IPS-15b (cell line): ENCODE measurements around the gene C1orf105.

Experiments used
- H3K27me3 ChIP-seq: one replicate; pipeline ENCODE4 v1.6.1; 2013; ENCODE audit warnings: low read length; ENCODE audit not compliant: control insufficient read depth, insufficient read depth
- H3K36me3 ChIP-seq: one replicate; pipeline ENCODE4 v1.6.1; 2013; ENCODE audit warnings: low read length; ENCODE audit not compliant: control insufficient read depth, insufficient read depth
- H3K4me1 ChIP-seq: one replicate; pipeline ENCODE4 v1.6.1; 2013; ENCODE audit warnings: mild to moderate bottlenecking, low read length; ENCODE audit not compliant: control insufficient read depth, insufficient read depth
- H3K4me3 ChIP-seq: one replicate; pipeline ENCODE4 v1.5.1; 2013; ENCODE audit warnings: low read depth, low read length
- H3K9ac ChIP-seq: one replicate; pipeline ENCODE4 v1.6.1; 2013; ENCODE audit warnings: low read depth, mild to moderate bottlenecking, low read length
- H3K9me3 ChIP-seq: one replicate; pipeline ENCODE4 v1.6.1; 2013; ENCODE audit warnings: mild to moderate bottlenecking, low read length; ENCODE audit not compliant: control insufficient read depth, insufficient read depth

C1orf105 gene

DNA sequence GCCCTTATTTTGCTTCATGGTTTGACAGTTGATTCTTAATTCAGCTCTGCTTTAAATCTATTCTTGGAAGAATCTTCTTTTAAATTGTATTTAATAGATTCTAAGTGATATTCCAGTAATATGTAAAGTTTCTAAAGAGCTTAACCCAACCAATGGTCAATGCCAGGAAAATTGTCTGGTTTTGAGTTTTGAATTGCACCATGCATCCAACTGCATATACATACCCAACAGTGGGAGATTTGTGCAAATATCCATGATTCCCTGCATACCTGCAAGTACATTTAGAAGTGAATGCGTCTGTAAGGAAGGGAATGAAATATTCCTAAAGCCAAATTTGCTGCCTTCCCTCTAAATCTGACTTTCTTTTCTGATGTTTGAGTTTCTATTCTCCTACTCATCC lies 35.8 kb upstream of the C1orf105 start:
- Histone ChIP-seq H3K4me1 (peaks cover 32% of the 10 kb centered on the region), H3K27me3 (no peaks in the 10 kb centered on the region), H3K9ac (no peak overlapping the region), H3K36me3 (no peaks in the 10 kb centered on the region), H3K4me3 (no peak overlapping the region), H3K9me3 (no peaks in the 10 kb centered on the region)

DNA sequence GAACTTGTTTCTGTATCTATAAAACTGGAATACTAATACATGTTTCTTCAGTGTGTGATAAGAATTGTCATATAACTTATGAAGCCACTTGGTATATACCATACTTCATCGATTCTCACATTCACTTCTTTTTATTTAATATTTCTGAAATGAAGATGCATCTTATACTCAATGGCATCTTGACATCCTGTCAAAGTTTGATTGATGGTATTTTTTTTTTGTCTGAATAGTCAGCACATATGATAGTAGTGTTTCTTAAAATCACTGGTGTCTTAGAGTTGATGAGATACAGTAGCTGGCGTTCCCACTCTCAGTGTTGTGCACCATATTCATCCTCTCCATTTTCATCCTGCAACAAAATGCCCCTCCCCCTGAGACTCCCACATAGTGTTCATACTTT lies 34.4 kb upstream of the C1orf105 start:
- no peaks in the 10 kb centered on the region for H3K9me3 ChIP-seq
- H3K4me3 ChIP-seq, result no peak overlapping the region
- peaks cover 35% of the 10 kb centered on the region for H3K4me1 ChIP-seq
- no peak overlapping the region for H3K9ac ChIP-seq
- H3K36me3 ChIP-seq, result no peaks in the 10 kb centered on the region
- no peaks in the 10 kb centered on the region for H3K27me3 ChIP-seq

DNA sequence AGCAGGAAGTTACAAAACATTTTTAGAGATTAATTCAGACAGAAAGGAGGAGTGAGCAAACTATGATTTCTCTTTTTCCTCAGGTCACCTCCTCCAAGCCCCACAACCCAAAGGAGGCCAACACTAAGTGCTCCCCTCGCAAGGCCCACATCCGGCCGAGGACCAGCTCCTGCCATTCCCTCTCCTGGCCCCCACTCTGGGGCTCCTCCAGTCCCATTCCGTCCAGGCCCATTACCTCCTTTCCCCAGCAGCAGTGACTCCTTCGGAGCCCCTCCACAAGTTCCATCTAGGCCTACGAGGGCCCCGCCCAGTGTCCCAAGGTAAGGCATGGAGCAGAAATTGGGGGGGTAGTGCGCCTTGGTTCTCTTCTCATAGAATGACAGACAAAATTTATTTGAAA lies 32.0 kb upstream of the C1orf105 start:
- Histone ChIP-seq H3K27me3 (no peaks in the 10 kb centered on the region), H3K36me3 (no peaks in the 10 kb centered on the region), H3K9me3 (no peaks in the 10 kb centered on the region), H3K4me1 (peaks cover 23% of the 10 kb centered on the region), H3K4me3 (no peak overlapping the region), H3K9ac (no peak overlapping the region)

DNA sequence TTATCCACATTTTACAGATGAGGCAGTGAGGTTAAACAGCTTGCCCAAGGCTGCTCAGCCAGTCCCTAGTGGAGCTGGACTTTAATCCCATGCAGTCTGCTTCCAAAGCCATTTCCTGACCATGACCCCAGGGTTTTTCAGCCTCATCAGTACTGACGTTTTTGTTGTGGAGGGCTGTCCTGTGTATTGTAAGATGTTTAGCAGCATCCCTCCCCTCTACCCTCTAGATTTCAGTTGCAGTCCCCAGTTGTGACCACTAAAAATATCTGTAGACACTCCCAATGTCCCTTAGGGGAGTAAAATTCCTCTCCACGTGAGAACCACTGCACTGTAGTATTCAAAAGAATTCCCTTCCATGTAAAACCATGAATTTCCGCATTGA lies 30.2 kb upstream of the C1orf105 start:
- H3K9ac ChIP-seq, result no peak overlapping the region
- H3K27me3 ChIP-seq, result no peaks in the 10 kb centered on the region
- no peaks in the 10 kb centered on the region for H3K9me3 ChIP-seq
- H3K36me3 ChIP-seq, result no peaks in the 10 kb centered on the region
- H3K4me1 ChIP-seq, result peaks cover 10% of the 10 kb centered on the region
- no peak overlapping the region for H3K4me3 ChIP-seq

DNA sequence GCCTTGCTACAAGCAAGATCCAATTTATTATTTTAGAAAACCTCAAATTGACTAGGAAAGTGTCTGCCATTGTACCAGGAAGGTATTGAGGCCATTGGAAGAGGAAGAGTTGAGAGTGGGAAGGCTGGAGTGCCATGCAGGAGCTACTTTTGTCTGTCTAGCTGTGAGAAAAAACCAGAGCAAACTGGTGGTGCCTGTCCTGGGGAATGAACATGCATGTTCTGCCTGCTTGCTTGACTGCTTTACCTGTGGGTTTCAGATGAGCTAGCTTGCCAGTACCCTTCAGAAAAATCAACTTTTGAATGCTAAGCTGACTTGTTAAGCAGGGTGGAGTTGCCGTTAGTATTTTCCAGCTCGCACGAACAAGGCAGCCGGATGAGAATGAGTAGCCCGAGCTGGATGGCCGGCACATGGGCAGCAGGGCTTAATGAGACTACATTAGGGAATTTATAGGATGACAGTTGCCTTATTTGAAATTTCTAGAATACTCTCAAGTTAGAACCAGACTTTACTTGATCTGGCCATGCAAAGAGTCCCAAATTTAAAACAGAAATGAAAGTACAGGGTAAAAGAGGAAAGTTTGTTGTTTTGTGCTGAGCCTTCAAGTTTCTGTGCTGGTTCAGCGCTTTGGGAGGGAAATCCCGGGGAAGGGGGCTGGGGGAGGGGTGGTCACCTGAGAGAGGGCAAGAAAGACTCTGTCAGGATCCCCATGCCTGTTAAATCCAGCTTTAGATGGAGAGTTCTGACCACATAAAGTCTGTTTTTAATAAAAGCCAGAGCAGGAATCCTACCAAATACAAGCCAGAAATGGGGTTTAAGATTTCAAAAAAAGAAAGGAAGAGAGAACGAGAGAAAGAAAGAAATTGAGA lies 29.6 kb upstream of the C1orf105 start:
- peaks cover 15% of the 10 kb centered on the region for H3K4me1 ChIP-seq
- H3K9me3 ChIP-seq, result no peaks in the 10 kb centered on the region

DNA sequence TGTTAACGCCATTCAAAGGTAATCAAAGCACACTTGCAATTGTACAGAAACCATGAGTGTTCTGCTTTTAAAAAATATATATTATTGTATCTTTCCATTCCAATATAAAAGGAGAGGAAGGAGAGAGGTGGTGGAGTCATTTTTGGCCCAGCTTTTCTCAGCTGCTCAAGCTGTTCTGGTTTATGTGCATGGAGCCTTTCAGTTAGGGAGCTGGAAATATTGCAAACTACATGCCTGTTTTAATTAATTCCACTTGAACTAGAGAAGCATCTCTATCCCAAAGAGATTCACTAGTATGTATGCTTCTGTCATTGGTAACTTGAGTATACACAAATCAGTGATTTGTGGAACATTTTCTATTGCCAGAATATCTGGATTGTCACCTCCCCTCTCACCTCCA lies 28.5 kb upstream of the C1orf105 start:
- no peaks in the 10 kb centered on the region for H3K36me3 ChIP-seq
- H3K9ac ChIP-seq, result no peak overlapping the region
- H3K27me3 ChIP-seq, result no peaks in the 10 kb centered on the region
- H3K9me3 ChIP-seq, result no peaks in the 10 kb centered on the region
- peaks cover 17% of the 10 kb centered on the region for H3K4me1 ChIP-seq
- H3K4me3 ChIP-seq, result no peak overlapping the region

More for the DNA sequence above, 29.6 kb upstream of the C1orf105 start:
- peak overlapping the region; percentile 9 for H3K9ac ChIP-seq
- no peaks in the 10 kb centered on the region for H3K27me3 ChIP-seq
- H3K36me3 ChIP-seq, result no peaks in the 10 kb centered on the region
- no peak overlapping the region for H3K4me3 ChIP-seq

DNA sequence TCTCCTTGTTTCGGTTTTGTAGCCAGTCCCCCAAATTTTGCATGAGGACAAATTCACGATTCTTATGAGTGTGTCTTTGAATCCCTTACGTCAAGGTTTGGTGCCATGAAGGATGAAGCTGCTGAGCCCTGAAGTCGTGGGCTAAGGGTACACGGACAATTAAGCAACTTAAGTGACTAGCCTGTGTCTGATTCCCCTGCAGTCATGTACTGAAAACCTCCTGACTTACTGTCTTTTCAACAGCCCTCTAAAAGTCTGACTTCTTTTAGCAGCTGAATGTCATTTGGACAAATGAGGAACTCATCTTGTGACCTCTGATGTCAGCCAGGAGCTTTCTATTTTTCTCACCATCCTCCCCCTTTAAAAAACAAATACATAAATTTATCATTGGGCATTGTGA lies 27.1 kb upstream of the C1orf105 start:
- Histone ChIP-seq H3K9ac (no peak overlapping the region), H3K27me3 (no peaks in the 10 kb centered on the region), H3K4me3 (no peak overlapping the region), H3K4me1 (peaks cover 17% of the 10 kb centered on the region), H3K36me3 (no peaks in the 10 kb centered on the region), H3K9me3 (no peaks in the 10 kb centered on the region)

DNA sequence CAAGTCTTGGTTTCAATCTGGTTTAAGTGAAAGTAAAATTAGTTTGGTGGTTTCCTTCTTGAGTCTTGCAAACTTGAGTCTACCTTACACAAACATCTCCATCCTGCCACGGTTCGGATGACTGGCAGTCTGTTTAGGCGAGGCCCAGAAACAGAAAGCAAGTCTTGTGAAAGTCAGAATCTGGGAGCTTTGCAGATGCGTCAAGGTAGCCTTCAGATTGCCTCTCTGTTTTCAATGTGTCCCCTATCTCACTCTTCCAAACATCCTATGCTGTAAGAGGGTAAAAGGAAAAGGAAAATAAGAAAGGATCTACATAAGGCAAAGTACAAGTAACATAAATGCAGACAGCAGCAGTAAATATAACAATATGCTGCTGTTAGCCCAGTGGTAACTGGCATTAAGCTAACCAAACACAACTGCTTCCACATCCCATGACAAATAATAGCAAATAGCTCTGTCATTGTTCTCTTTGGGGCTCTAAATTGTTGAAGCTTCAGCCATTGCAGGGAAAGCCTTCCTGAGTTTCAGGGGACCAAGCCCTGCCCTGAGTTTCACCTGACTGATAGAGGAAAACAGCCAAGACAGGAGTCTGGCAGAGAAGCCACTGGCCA lies 26.2 kb upstream of the C1orf105 start:
- H3K4me1 ChIP-seq, result peaks cover 19% of the 10 kb centered on the region
- no peak overlapping the region for H3K9ac ChIP-seq
- H3K9me3 ChIP-seq, result no peaks in the 10 kb centered on the region
- no peak overlapping the region for H3K4me3 ChIP-seq
- H3K27me3 ChIP-seq, result no peaks in the 10 kb centered on the region
- no peaks in the 10 kb centered on the region for H3K36me3 ChIP-seq

DNA sequence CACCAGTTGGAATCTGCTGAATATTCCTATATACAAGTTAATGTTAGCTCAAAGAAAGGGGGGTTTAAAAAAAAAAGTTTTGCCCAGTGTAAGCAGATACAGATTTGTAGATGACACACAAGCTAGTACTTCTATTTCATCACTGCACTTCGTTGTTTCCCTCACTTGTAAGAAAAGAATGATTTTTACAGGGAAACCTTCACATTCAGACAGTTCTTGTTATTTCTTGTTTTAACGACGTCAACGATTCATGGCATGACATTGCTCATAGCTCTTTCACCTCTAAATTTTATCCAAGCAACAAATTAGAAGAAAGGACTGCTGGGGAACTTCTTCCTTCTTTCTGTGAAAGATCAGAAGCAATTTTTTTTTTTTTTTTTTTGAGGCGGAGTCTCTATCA lies 25.7 kb upstream of the C1orf105 start:
- Histone ChIP-seq H3K9me3 (no peaks in the 10 kb centered on the region), H3K9ac (no peak overlapping the region), H3K27me3 (no peaks in the 10 kb centered on the region), H3K36me3 (no peaks in the 10 kb centered on the region), H3K4me1 (peaks cover 22% of the 10 kb centered on the region), H3K4me3 (no peak overlapping the region)

DNA sequence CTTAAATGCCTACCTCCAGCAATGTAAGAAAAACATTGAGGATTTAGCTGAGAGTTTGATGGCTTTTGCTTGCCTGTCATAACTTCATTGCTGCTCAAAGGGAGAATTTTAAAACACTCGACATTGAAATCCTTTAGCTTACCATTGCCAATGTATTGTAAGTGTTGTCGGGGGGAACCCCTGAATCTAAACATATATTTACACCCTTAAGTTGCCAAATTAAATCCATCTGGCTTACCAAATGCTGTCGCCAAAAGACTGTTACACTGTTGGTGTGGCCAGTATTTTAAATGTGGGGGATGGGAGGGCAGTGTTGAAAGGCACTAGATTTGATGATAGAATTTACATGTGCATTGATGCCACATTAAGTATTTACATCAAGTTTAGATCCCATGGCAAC lies 24.9 kb upstream of the C1orf105 start:
- no peaks in the 10 kb centered on the region for H3K9me3 ChIP-seq
- H3K4me3 ChIP-seq, result no peak overlapping the region
- H3K36me3 ChIP-seq, result no peaks in the 10 kb centered on the region
- no peaks in the 10 kb centered on the region for H3K27me3 ChIP-seq
- no peak overlapping the region for H3K9ac ChIP-seq
- peaks cover 25% of the 10 kb centered on the region for H3K4me1 ChIP-seq

DNA sequence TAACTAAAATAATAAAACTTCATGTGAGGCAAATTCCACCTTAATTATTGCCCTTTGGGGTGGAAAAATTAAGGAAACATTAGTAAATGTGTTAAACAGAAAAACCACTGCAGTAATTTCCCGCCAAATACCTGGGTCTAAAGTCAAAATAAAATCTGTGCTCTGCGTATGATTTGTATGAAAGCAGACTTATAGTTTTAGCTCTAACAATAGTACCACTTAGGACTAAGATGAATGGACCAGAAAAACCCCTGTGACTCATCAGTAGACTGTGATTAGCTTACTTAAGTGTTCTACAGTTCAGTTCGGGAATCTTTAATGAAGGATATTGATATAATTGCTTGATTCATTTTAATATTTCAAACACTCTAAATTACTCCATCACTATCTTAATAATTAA lies 23.3 kb upstream of the C1orf105 start:
- Histone ChIP-seq H3K9ac (no peak overlapping the region), H3K9me3 (no peaks in the 10 kb centered on the region), H3K4me1 (peaks cover 16% of the 10 kb centered on the region), H3K4me3 (no peak overlapping the region), H3K36me3 (no peaks in the 10 kb centered on the region), H3K27me3 (no peaks in the 10 kb centered on the region)

DNA sequence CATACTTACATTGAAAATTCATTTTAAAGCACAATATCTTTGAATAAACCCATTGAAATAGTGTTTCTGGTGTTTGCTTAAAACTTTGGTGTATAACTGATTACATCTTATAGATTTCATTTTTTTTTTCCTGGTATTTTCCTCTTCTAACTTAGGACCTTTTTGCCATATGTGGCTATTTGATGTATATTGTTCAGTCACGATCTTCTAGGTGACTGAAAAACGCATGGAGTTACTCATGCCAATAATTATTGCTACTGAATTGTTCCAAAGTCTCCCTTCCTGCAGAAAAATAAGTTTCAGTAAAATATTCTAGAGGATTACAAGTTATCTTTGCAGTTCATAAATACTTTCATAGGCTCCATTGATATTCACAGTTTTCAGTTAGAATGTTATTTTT lies 22.9 kb upstream of the C1orf105 start:
- H3K4me1 ChIP-seq, result peaks cover 16% of the 10 kb centered on the region
- H3K9ac ChIP-seq, result no peak overlapping the region
- H3K27me3 ChIP-seq, result no peaks in the 10 kb centered on the region
- H3K9me3 ChIP-seq, result no peaks in the 10 kb centered on the region
- H3K36me3 ChIP-seq, result no peaks in the 10 kb centered on the region
- H3K4me3 ChIP-seq, result no peak overlapping the region
